HG02571 (cell line): ENCODE measurements around the gene GTF3A.
A peak's percentile ranks its signal among the peaks of the same experiment; 100 is the strongest.

Experiments
- ATAC-seq: cut with Tn5 transposase; IDR thresholded peaks from one replicate; pipeline ENCODE4 v1.9.1; 2021; ENCODE audit warnings: mild to moderate bottlenecking, moderate library complexity; ENCODE audit not compliant: unreplicated experiment

Gene GTF3A

GRCh38 chr13:27404680-27405079 is 19.7 kb upstream of the GTF3A start:
- no peak for ATAC-seq

- no peak for ATAC-seq
Observed at GRCh38 chr13:27405546-27406134, 18.8 kb upstream of the GTF3A start.

- ATAC-seq, result no peak
Observed at GRCh38 chr13:27406178-27406939, 18.1 kb upstream of the GTF3A start.

GRCh38 chr13:27408074-27408473 is 16.3 kb upstream of the GTF3A start:
- no peak for ATAC-seq

GRCh38 chr13:27409013-27409412 is 15.4 kb upstream of the GTF3A start:
- no peak for ATAC-seq

GRCh38 chr13:27411341-27411740 is 13.1 kb upstream of the GTF3A start:
- ATAC-seq, result no peak

GRCh38 chr13:27415116-27415515 is 9.3 kb upstream of the GTF3A start:
- ATAC-seq, result no peak

- ATAC-seq, result no peak
Observed at GRCh38 chr13:27419328-27419727, 5.1 kb upstream of the GTF3A start.

- no peak for ATAC-seq
Observed at GRCh38 chr13:27421101-27421871, 3.1 kb upstream of the GTF3A start.

GRCh38 chr13:27423333-27423732 is 1.1 kb upstream of the GTF3A start:
- ATAC-seq, result no peak

GRCh38 chr13:27425158-27425917 is 919 bp downstream of the GTF3A start:
- ATAC-seq, result peak; percentile 1

- ATAC-seq, result peak; percentile 56
Observed at GRCh38 chr13:27425918-27426630, 1.7 kb downstream of the GTF3A start.

- ATAC-seq, result no peak
Observed at GRCh38 chr13:27427641-27428040, 3.2 kb downstream of the GTF3A start.

GRCh38 chr13:27428160-27428559 is 3.7 kb downstream of the GTF3A start:
- no peak for ATAC-seq

- no peak for ATAC-seq
Observed at GRCh38 chr13:27432180-27432579, 7.8 kb downstream of the GTF3A start.

- ATAC-seq, result no peak
Observed at GRCh38 chr13:27432611-27433210, 8.3 kb downstream of the GTF3A start.

- ATAC-seq, result no peak
Observed at GRCh38 chr13:27437126-27437525, 12.7 kb downstream of the GTF3A start.

GRCh38 chr13:27440408-27440807 is 16.0 kb downstream of the GTF3A start:
- ATAC-seq, result no peak

- ATAC-seq, result no peak
Observed at GRCh38 chr13:27442071-27442647, 17.7 kb downstream of the GTF3A start.

GRCh38 chr13:27442797-27443196 is 18.4 kb downstream of the GTF3A start:
- no peak for ATAC-seq
